ENCODE data around the gene OR52E4.

OR52E4 gene

GRCh38 chr11:5878564-5878963 is 1.9 kb upstream of the OR52E4 start:
- no peak overlapping the region for H3K4me3 ChIP-seq (ENCODE audit: low read depth in 1 of 2, low read length in 2 of 2)
- H3K9me3 ChIP-seq (ENCODE audit: insufficient read depth, low read length, severe bottlenecking): no peaks in the 10 kb centered on the region
- DNase-seq (no peak), ATAC-seq (ENCODE audit: insufficient read depth, low read depth) (no peak)
- H3K4me2 ChIP-seq (ENCODE audit: insufficient read depth, low read length): no peak overlapping the region
- H2AFZ ChIP-seq (ENCODE audit: low read depth, low read length): no peak overlapping the region
- no peaks in the 10 kb centered on the region for H3K79me2 ChIP-seq (ENCODE audit: insufficient read depth, low read length)
- no peak overlapping the region for H3K27ac ChIP-seq (ENCODE audit: low read length)
- H3K27me3 ChIP-seq (ENCODE audit: insufficient read depth, low read length, poor library complexity): peaks cover 3% of the 10 kb centered on the region
- no peaks in the 10 kb centered on the region for H4K20me1 ChIP-seq (ENCODE audit: insufficient read depth, low read length)
- TF ChIP-seq EZH2 (IDR thresholded peaks at IDR 0.05; ENCODE audit: borderline replicate concordance, low read depth, low read length, severe bottlenecking) (no peak), CTCF (IDR thresholded peaks at IDR 0.05; ENCODE audit: borderline replicate concordance, extremely low read depth, low read length, poor library complexity, severe bottlenecking) (no peak)
- no peaks in the 10 kb centered on the region for H3K4me1 ChIP-seq (ENCODE audit: insufficient read depth, low read length)
- no peaks in the 10 kb centered on the region for H3K36me3 ChIP-seq (ENCODE audit: insufficient read depth, low read length)
- no peak overlapping the region for H3K9ac ChIP-seq (ENCODE audit: low read depth, low read length)

- DNase-seq: no peak
- H3K4me2 ChIP-seq (ENCODE audit: insufficient read depth, low read length): no peak overlapping the region
Observed at GRCh38 chr11:5881756-5882155, 1.3 kb downstream of the OR52E4 start.

DNA sequence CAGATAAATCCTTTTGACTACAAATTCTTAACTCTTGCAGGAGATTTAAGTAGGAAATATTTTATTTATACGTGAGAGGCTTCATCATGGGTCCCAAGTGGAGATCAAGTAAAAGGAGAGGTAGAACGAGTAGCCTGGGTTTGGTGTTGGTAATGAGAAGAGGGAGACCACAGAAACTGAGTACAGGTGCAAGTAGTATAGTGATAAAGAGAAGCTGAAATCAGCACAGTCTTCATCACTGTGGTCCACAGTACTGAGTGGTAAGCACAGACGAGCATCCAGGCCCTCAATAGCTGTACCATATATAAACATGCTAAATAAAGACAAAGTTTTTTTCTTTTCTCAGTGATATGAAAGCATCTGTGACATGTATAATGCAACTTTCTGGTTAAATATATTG is 6.7 kb downstream of the OR52E4 start:
- H3K4me3 ChIP-seq (ENCODE audit: low read depth in 1 of 2, low read length in 2 of 2): no peak overlapping the region
- H3K9ac ChIP-seq (ENCODE audit: low read depth, low read length): no peak overlapping the region
- H3K36me3 ChIP-seq (ENCODE audit: insufficient read depth, low read length): no peaks in the 10 kb centered on the region
- H3K4me2 ChIP-seq (ENCODE audit: insufficient read depth, low read length): no peak overlapping the region
- no peaks in the 10 kb centered on the region for H3K4me1 ChIP-seq (ENCODE audit: insufficient read depth, low read length)
- TF ChIP-seq CTCF (IDR thresholded peaks at IDR 0.05; ENCODE audit: borderline replicate concordance, extremely low read depth, low read length, poor library complexity, severe bottlenecking) (no peak), EZH2 (IDR thresholded peaks at IDR 0.05; ENCODE audit: borderline replicate concordance, low read depth, low read length, severe bottlenecking) (no peak)
- no peak for DNase-seq
- H3K27me3 ChIP-seq (ENCODE audit: insufficient read depth, low read length, poor library complexity): peaks cover 9% of the 10 kb centered on the region
- no peaks in the 10 kb centered on the region for H3K9me3 ChIP-seq (ENCODE audit: insufficient read depth, low read length, severe bottlenecking)
- no peak for ATAC-seq (ENCODE audit: insufficient read depth, low read depth)
- no peaks in the 10 kb centered on the region for H4K20me1 ChIP-seq (ENCODE audit: insufficient read depth, low read length)
- H3K27ac ChIP-seq (ENCODE audit: low read length): no peak overlapping the region
- H3K79me2 ChIP-seq (ENCODE audit: insufficient read depth, low read length): no peaks in the 10 kb centered on the region
- no peak overlapping the region for H2AFZ ChIP-seq (ENCODE audit: low read depth, low read length)

More at GRCh38 chr11:5881756-5882155, 1.3 kb downstream of the OR52E4 start:
- H3K36me3 ChIP-seq (ENCODE audit: insufficient read depth, low read length): no peaks in the 10 kb centered on the region
- ATAC-seq (ENCODE audit: insufficient read depth, low read depth): no peak
- no peaks in the 10 kb centered on the region for H3K4me1 ChIP-seq (ENCODE audit: insufficient read depth, low read length)
- H2AFZ ChIP-seq (ENCODE audit: low read depth, low read length): no peak overlapping the region
- no peaks in the 10 kb centered on the region for H3K79me2 ChIP-seq (ENCODE audit: insufficient read depth, low read length)
- no peak overlapping the region for H3K9ac ChIP-seq (ENCODE audit: low read depth, low read length)
- H3K4me3 ChIP-seq (ENCODE audit: low read depth in 1 of 2, low read length in 2 of 2): no peak overlapping the region
- H3K27ac ChIP-seq (ENCODE audit: low read length): no peak overlapping the region
- TF ChIP-seq CTCF (IDR thresholded peaks at IDR 0.05; ENCODE audit: borderline replicate concordance, extremely low read depth, low read length, poor library complexity, severe bottlenecking): no peak
- TF ChIP-seq EZH2 (IDR thresholded peaks at IDR 0.05; ENCODE audit: borderline replicate concordance, low read depth, low read length, severe bottlenecking): no peak
- H3K9me3 ChIP-seq (ENCODE audit: insufficient read depth, low read length, severe bottlenecking): no peaks in the 10 kb centered on the region
- peaks cover 6% of the 10 kb centered on the region for H3K27me3 ChIP-seq (ENCODE audit: insufficient read depth, low read length, poor library complexity)
- H4K20me1 ChIP-seq (ENCODE audit: insufficient read depth, low read length): no peaks in the 10 kb centered on the region

DNA sequence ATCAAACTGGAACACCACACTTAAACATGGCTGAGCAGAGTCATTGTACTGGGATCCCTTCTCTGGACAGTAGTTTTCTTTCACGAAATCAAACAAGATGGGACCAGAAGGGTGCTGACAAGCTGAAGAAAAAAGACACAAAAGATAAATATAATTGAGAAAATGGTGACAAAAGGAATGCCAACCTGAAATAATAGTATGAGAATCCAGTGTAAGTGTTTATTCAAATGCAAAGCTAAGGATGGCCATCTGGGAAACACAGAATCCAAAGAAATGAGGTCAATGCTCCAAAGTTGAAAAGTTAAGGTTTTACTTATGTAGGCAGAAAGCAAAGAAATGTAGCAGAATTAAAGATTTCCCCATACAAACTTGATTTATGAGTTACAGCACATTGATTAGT is 7.2 kb downstream of the OR52E4 start:
- H3K9ac ChIP-seq (ENCODE audit: low read depth, low read length): no peak overlapping the region
- ATAC-seq (ENCODE audit: insufficient read depth, low read depth): no peak
- TF ChIP-seq EZH2 (IDR thresholded peaks at IDR 0.05; ENCODE audit: borderline replicate concordance, low read depth, low read length, severe bottlenecking): no peak
- no peak for TF ChIP-seq CTCF (IDR thresholded peaks at IDR 0.05; ENCODE audit: borderline replicate concordance, extremely low read depth, low read length, poor library complexity, severe bottlenecking)
- no peaks in the 10 kb centered on the region for H3K79me2 ChIP-seq (ENCODE audit: insufficient read depth, low read length)
- H3K4me2 ChIP-seq (ENCODE audit: insufficient read depth, low read length): no peak overlapping the region
- H3K4me1 ChIP-seq (ENCODE audit: insufficient read depth, low read length): no peaks in the 10 kb centered on the region
- H3K36me3 ChIP-seq (ENCODE audit: insufficient read depth, low read length): no peaks in the 10 kb centered on the region
- no peak overlapping the region for H3K4me3 ChIP-seq (ENCODE audit: low read depth in 1 of 2, low read length in 2 of 2)
- no peak overlapping the region for H3K27ac ChIP-seq (ENCODE audit: low read length)
- H2AFZ ChIP-seq (ENCODE audit: low read depth, low read length): no peak overlapping the region
- no peaks in the 10 kb centered on the region for H4K20me1 ChIP-seq (ENCODE audit: insufficient read depth, low read length)
- peaks cover 9% of the 10 kb centered on the region for H3K27me3 ChIP-seq (ENCODE audit: insufficient read depth, low read length, poor library complexity)
- DNase-seq: no peak
- H3K9me3 ChIP-seq (ENCODE audit: insufficient read depth, low read length, severe bottlenecking): no peaks in the 10 kb centered on the region

Data from DND-41 (cell line).